Fibroblast of villous mesenchyme (primary cell): ENCODE results near the gene SMIM24. TPM values are rescaled to one million over a fixed set of nuclear protein-coding genes. Genes with fewer than 3 reads are reported as not detected.

Experiments used
- DNase-seq: peaks from one replicate; pipeline ENCODE4 v3.0.0-alpha.2; 2010; ENCODE audit warnings: low read depth
- H3K4me3 ChIP-seq: 2 replicates; pipeline ENCODE4 v1.5.1; 2011; ENCODE audit warnings: low read depth, mild to moderate bottlenecking, low read length
- CTCF ChIP-seq: IDR thresholded peaks from 2 replicates; pipeline ENCODE4 v1.5.1; 2012; ENCODE audit warnings: low read depth, mild to moderate bottlenecking, low read length; ENCODE audit not compliant: insufficient read depth
- total RNA-seq: library from RNA; depleted of rRNA; stranded (reverse); fragments of >200 nt; gene quantifications from 2 replicates; pipeline ENCODE4 v1.2.3, GENCODE V29; 2012

The SMIM24 gene
- total RNA-seq, 1 donor = not detected

- no peak overlapping the region for H3K4me3 ChIP-seq
- no peak for TF ChIP-seq CTCF
- no peak for DNase-seq
These were observed 1.7 kb downstream of the SMIM24 start for GRCh38 chr19:3478409-3479176.

- no peak for TF ChIP-seq CTCF
- no peak overlapping the region for H3K4me3 ChIP-seq
- no peak for DNase-seq
These were observed 2.4 kb downstream of the SMIM24 start for GRCh38 chr19:3477951-3478350.

- TF ChIP-seq CTCF = no peak
- no peak for DNase-seq
- no peak overlapping the region for H3K4me3 ChIP-seq
These were observed 2.8 kb downstream of the SMIM24 start for GRCh38 chr19:3477506-3477905.

- no peak for DNase-seq
- H3K4me3 ChIP-seq = no peak overlapping the region
- no peak for TF ChIP-seq CTCF
These were observed 3.5 kb downstream of the SMIM24 start for GRCh38 chr19:3476830-3477229.

- H3K4me3 ChIP-seq = no peak overlapping the region
- DNase-seq = no peak
- TF ChIP-seq CTCF = no peak
These were observed 4.9 kb downstream of the SMIM24 start for GRCh38 chr19:3475449-3475848.

- TF ChIP-seq CTCF = no peak
- no peak for DNase-seq
- H3K4me3 ChIP-seq = no peak overlapping the region
These were observed 5.7 kb downstream of the SMIM24 start for GRCh38 chr19:3474614-3475013.

- no peak for DNase-seq
- TF ChIP-seq CTCF = no peak
- H3K4me3 ChIP-seq = no peak overlapping the region
These were observed 6.3 kb downstream of the SMIM24 start for GRCh38 chr19:3474010-3474409.
